NCI-H128 (cell line): Measurements from ENCODE around the gene DNAL1.

Source experiments
- DNase-seq: peaks from one replicate; lab custom pipeline; 2025; ENCODE audit not compliant: unreplicated experiment; lab: John Stamatoyannopoulos, UW

The DNAL1 gene

GRCh38 chr14:73741876-73742519 lies 97.2 kb downstream of the DNAL1 start:
- DNase-seq: no peak

DNA sequence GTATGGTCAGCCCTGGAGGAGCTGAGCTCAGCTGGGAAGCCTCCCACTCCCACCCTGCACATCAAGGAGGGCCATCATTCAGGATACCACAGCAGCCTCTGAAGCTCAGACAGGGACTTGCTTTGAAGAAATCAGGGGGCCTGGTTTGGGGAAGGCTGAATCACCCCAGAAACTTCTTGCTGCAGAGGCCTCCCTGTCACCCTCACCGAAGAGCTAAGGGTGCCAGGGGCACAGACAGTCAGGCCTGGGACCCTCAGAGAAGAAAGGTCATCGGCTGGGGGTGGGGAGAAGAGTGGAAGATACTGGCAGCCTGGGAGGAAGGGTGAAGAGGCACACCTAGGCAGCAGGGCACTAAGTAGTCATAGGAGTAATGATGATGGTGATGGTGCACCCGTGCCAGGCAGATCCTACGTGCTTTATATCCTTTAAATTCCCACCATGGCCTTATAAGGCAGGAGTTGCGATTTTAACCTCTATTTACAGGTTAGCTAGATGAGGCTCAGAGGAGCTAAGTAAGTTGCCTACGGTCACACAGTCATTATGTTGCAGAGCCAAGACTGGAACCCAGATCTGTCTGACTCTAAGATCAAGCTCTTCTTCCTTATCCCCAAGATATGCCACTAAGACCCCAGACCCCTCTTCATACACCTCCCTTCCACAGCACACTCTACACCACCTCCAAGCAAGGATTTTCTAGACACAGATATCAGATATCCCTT lies 97.9 kb downstream of the DNAL1 start:
- DNase-seq: no peak

- DNase-seq: no peak
Measured at GRCh38 chr14:73743431-73743931, 98.7 kb downstream of the DNAL1 start.

DNA sequence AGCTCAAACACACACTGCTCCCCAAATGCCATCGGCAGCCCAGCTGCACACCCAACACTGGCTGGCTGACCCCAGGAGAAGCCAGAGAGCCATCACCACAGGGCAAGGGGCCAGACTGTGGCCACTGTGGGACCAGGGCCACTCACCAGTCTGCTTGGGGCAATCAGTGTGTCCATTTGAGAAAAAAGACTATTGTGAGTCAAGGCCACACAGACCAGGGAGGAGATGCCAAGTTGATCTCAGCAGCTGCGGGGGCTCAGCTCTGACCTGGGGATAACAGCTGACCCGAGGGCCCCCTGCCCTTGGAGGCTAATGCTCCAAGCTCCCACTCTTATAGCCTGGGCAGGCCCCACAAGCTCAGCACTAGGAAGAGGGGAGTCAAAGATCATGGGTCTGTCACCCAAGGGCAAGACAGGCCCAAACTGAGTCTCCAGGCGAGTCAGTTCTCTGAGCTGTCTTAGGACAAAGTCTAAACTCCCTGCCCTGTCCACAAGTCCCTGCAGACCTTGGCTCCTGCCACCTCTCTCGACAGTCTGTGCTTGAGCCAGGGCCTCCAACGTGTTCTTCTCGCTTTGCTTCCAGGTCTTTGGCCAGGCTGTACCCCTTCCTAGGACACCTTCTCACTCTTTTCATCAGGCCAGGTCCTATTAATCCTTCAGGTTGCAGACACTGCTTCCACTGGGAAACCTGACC lies 99.5 kb downstream of the DNAL1 start:
- no peak for DNase-seq

GRCh38 chr14:73744874-73745529 lies 100.2 kb downstream of the DNAL1 start:
- DNase-seq: no peak

- no peak for DNase-seq
Measured at GRCh38 chr14:73745571-73746519, 101.1 kb downstream of the DNAL1 start.

DNA sequence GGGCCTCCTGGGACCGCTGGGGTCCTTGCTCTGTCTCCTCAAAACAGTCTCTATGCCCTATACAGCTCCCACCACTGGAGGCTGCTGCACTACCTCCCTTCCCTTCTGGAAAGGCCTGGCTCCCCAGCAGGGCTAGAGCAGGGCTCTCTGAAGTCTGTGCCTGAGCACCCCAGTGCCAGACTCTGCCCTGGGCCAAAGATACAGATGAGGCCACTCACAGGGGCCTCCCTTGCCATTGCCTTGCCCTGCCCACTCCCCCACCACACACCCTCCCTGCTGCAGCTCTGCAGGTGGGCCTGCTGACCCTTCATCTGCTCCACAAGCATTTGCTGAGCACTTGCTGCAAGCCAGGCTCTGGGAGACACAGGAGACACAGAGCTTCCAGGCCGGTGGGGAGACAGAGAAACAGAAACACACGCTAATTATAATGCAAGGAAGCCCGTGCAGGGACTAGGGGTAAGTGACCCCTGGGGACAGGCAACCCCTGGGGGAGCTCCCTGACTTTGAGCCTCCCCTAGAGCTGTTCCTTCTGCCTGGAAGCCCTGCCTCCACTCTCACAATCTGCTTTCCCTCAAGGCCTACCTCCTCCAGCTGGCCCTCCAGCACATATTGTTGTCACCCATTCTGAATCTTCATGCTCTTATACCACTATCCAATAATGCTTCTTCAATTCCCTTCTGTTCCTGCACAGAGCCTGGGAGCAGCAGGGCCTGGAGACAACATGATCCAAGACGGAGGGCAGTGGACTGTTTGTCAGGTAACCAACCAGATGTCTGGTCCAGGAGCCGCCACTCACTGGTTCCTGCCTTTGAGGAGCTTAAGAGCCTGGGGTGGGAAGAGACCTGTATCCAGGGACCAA lies 102.0 kb downstream of the DNAL1 start:
- DNase-seq: no peak

- DNase-seq: no peak
Measured at GRCh38 chr14:73747379-73748211, 102.8 kb downstream of the DNAL1 start.

- DNase-seq: no peak
Measured at GRCh38 chr14:73748858-73749357, 104.1 kb downstream of the DNAL1 start.

DNA sequence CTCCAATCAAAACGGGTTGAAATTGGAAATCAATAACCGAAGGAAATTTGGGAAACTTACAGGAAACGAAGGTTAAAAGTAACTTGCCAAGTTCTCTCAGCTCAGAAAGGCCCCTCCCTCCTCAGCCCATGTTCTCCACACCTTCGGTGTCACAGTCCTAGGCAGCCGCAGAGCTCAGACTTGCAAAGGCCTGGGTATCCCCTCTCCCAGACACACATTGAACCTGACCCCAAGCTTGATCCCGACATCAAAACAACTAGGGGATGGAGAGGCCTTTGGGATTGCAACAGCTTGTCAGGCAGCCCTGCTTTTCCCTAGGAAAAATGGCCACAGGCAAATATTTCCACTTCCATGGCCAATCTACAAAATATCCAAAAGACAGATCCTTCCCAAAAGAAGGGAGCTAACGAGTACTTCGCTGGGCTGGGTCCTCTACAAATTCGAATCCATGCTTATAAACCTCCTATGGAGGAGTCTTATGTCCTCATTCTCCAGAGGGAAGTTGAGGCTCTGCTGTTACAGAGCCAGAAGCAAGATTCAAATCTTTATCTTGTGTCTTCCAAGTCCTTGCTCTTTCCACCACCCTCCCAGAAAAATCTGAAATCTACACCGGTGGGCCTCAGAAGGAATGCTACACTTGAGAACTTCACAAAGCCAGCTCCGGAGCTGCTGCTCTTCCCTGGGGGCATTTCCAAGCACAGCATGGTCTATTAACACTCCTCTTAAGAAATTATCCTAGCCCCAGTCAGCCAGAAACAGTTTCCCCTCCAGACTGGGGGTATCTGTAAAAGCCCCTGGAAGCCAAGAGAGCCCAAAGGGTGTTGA lies 105.1 kb downstream of the DNAL1 start:
- DNase-seq: no peak

DNA sequence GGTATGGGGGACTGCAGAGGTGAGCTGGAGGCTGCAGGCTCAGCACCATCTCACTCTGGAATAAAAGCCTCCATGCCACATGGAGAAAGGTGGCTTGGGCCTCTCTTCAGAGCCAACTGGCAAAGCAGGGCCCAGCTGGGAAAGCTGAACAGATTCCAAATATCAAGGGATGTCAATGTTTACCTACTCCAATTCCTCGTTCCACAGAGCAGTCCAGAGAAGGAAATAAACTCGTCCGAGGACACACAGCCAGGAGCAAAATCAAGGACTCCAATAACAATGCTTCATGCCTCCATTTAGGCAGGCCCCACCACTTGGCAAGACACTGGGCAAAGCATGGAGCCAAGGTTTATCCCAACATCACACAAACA lies 105.7 kb downstream of the DNAL1 start:
- no peak for DNase-seq

GRCh38 chr14:73751157-73751691 lies 106.4 kb downstream of the DNAL1 start:
- no peak for DNase-seq

GRCh38 chr14:73752297-73752992 lies 107.7 kb downstream of the DNAL1 start:
- no peak for DNase-seq
